Mucosa of gallbladder (tissue), 1 donor: ENCODE results near the gene CORO2A. TPM values are rescaled to one million over a fixed set of nuclear protein-coding genes. Genes with fewer than 3 reads are reported as not detected.
"Not testable (repeated sequence)": the region's sequence is repeated elsewhere in the genome, so short reads cannot be mapped to it uniquely, and the experiment has no call there.

Experiments
- DNase-seq: peaks from one replicate; pipeline ENCODE4 v3.0.0-alpha.2; 2020; ENCODE audit warnings: low spot score
- total RNA-seq: library from RNA; stranded (reverse); gene quantifications from one replicate; pipeline ENCODE4 v1.2.1, GENCODE V29; 2021
- donor health status: DM: no; HTN: no; CAD: no.

The CORO2A gene
- total RNA-seq, 1 donor from 2014 or later, result 129 TPM

- DNase-seq, result not testable (repeated sequence)
These were observed 75.3 kb downstream of the CORO2A start for GRCh38 chr9:98117097-98117496.

- DNase-seq, result no peak
These were observed 83.4 kb downstream of the CORO2A start for GRCh38 chr9:98109052-98109451.

- no peak for DNase-seq
These were observed 83.9 kb downstream of the CORO2A start for GRCh38 chr9:98108531-98109031.

- no peak for DNase-seq
These were observed 84.5 kb downstream of the CORO2A start for GRCh38 chr9:98107926-98108325.

- DNase-seq, result no peak
These were observed 87.4 kb downstream of the CORO2A start for GRCh38 chr9:98105006-98105405.

GRCh38 chr9:98104445-98104881, 88.0 kb downstream of the CORO2A start:
- no peak for DNase-seq

GRCh38 chr9:98101868-98102273, 90.6 kb downstream of the CORO2A start:
- DNase-seq, result peak; percentile 42

- DNase-seq, result no peak
These were observed 91.0 kb downstream of the CORO2A start for GRCh38 chr9:98101416-98101815.

- DNase-seq, result no peak
These were observed 92.0 kb downstream of the CORO2A start for GRCh38 chr9:98100456-98100855.

GRCh38 chr9:98099898-98100297, 92.5 kb downstream of the CORO2A start:
- DNase-seq, result no peak

- no peak for DNase-seq
These were observed 93.1 kb downstream of the CORO2A start for GRCh38 chr9:98099346-98099745.

GRCh38 chr9:98097836-98098235, 94.6 kb downstream of the CORO2A start:
- no peak for DNase-seq

GRCh38 chr9:98096091-98096490, 96.3 kb downstream of the CORO2A start:
- no peak for DNase-seq

GRCh38 chr9:98095401-98095800, 97.0 kb downstream of the CORO2A start:
- no peak for DNase-seq

- no peak for DNase-seq
These were observed 97.6 kb downstream of the CORO2A start for GRCh38 chr9:98094851-98095250.

- DNase-seq, result no peak
These were observed 98.1 kb downstream of the CORO2A start for GRCh38 chr9:98094316-98094715.

- DNase-seq, result no peak
These were observed 99.9 kb downstream of the CORO2A start for GRCh38 chr9:98092613-98092931.

- DNase-seq, result no peak
These were observed 100.5 kb downstream of the CORO2A start for GRCh38 chr9:98091735-98092612.

GRCh38 chr9:98090674-98091073, 101.8 kb downstream of the CORO2A start:
- not testable (repeated sequence) for DNase-seq

- DNase-seq, result peak; percentile 38
These were observed 104.8 kb downstream of the CORO2A start for GRCh38 chr9:98087420-98088354.

GRCh38 chr9:98086461-98086860, 106.0 kb downstream of the CORO2A start:
- DNase-seq, result no peak

GRCh38 chr9:98085944-98086343, 106.5 kb downstream of the CORO2A start:
- DNase-seq, result no peak
